HG03025 (cell line): ENCODE data around the gene CKAP2L.

Source experiments
- ATAC-seq: cut with Tn5 transposase; IDR thresholded peaks from one replicate; pipeline ENCODE4 v1.9.1; 2021; ENCODE audit warnings: mild to moderate bottlenecking, moderate library complexity; ENCODE audit not compliant: unreplicated experiment, low FRiP score

The CKAP2L gene

GRCh38 chr2:112687522-112687921, 76.9 kb downstream of the CKAP2L start:
- ATAC-seq = no peak
